CD4-positive, alpha-beta T cell treated with Interleukin-21 for 1 hour (primary cell): ENCODE data around the gene PDE3A.
"Not testable (repeated sequence)": the region's sequence is repeated elsewhere in the genome, so short reads cannot be mapped to it uniquely, and the experiment has no call there.

Source experiments
- DNase-seq: peaks from one replicate; pipeline ENCODE4 v3.0.0-alpha.2; 2020

The PDE3A gene

GRCh38 chr12:20505056-20505455 lies 136.7 kb downstream of the PDE3A start:
- DNase-seq, result no peak

GRCh38 chr12:20507056-20507455 lies 138.7 kb downstream of the PDE3A start:
- no peak for DNase-seq

GRCh38 chr12:20507711-20508110 lies 139.4 kb downstream of the PDE3A start:
- no peak for DNase-seq

- DNase-seq, result no peak
These were observed 140.0 kb downstream of the PDE3A start for GRCh38 chr12:20508359-20508758.

- no peak for DNase-seq
These were observed 140.6 kb downstream of the PDE3A start for GRCh38 chr12:20508962-20509361.

GRCh38 chr12:20510811-20511210 lies 142.5 kb downstream of the PDE3A start:
- DNase-seq, result no peak

- DNase-seq, result no peak
These were observed 144.9 kb downstream of the PDE3A start for GRCh38 chr12:20513189-20513588.

GRCh38 chr12:20514598-20514997 lies 146.3 kb downstream of the PDE3A start:
- no peak for DNase-seq

GRCh38 chr12:20520532-20520931 lies 152.2 kb downstream of the PDE3A start:
- DNase-seq, result no peak

- DNase-seq, result no peak
These were observed 155.3 kb downstream of the PDE3A start for GRCh38 chr12:20523658-20524057.

- no peak for DNase-seq
These were observed 155.8 kb downstream of the PDE3A start for GRCh38 chr12:20524113-20524512.

GRCh38 chr12:20525064-20525610 lies 156.8 kb downstream of the PDE3A start:
- no peak for DNase-seq

- DNase-seq, result no peak
These were observed 159.3 kb downstream of the PDE3A start for GRCh38 chr12:20527417-20528163.

- DNase-seq, result no peak
These were observed 159.9 kb downstream of the PDE3A start for GRCh38 chr12:20528208-20528607.

- DNase-seq, result no peak
These were observed 177.9 kb downstream of the PDE3A start for GRCh38 chr12:20546267-20546666.

- DNase-seq, result no peak
These were observed 179.7 kb downstream of the PDE3A start for GRCh38 chr12:20547816-20548575.

GRCh38 chr12:20548611-20549010 lies 180.3 kb downstream of the PDE3A start:
- DNase-seq, result no peak

- no peak for DNase-seq
These were observed 180.9 kb downstream of the PDE3A start for GRCh38 chr12:20549108-20549719.

GRCh38 chr12:20551742-20552442 lies 183.6 kb downstream of the PDE3A start:
- not testable (repeated sequence) for DNase-seq

GRCh38 chr12:20552586-20552985 lies 184.2 kb downstream of the PDE3A start:
- not testable (repeated sequence) for DNase-seq

GRCh38 chr12:20555015-20555414 lies 186.7 kb downstream of the PDE3A start:
- no peak for DNase-seq

- no peak for DNase-seq
These were observed 187.4 kb downstream of the PDE3A start for GRCh38 chr12:20555771-20556170.

GRCh38 chr12:20557096-20557495 lies 188.8 kb downstream of the PDE3A start:
- no peak for DNase-seq
